Measurements from ENCODE around the gene MORC1. TPM values are rescaled to one million over a fixed set of nuclear protein-coding genes. Genes with fewer than 3 reads are reported as not detected.

MORC1 gene
- total and polyA plus RNA-seq, 9 donors = 0.05 to 0.52 (median 0.12) TPM; not detected in 4

DNA sequence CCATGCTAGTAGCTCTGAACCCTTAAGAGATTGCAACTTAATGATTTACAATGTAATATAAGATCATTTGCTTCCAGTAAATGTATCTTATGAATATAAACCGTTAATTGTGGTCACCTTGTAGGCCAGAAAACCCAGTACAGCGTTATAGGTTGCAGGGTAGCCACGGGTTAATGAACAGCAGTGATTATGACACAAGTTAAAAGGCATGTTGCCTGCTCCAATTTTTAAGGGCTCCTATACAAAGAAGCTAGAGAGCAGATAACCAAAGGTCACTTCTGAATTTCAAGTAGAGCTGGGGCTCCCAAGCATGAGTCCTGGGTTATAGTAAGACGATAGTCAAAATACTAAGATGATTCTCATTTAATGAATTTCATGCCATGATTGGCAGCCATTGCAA lies 177.8 kb downstream of the MORC1 start:
- no peak for TF ChIP-seq POLR2A (IDR thresholded peaks at IDR 0.05)
- no peak for TF ChIP-seq EP300 (IDR thresholded peaks at IDR 0.05)
- TF ChIP-seq, protein P1, sequence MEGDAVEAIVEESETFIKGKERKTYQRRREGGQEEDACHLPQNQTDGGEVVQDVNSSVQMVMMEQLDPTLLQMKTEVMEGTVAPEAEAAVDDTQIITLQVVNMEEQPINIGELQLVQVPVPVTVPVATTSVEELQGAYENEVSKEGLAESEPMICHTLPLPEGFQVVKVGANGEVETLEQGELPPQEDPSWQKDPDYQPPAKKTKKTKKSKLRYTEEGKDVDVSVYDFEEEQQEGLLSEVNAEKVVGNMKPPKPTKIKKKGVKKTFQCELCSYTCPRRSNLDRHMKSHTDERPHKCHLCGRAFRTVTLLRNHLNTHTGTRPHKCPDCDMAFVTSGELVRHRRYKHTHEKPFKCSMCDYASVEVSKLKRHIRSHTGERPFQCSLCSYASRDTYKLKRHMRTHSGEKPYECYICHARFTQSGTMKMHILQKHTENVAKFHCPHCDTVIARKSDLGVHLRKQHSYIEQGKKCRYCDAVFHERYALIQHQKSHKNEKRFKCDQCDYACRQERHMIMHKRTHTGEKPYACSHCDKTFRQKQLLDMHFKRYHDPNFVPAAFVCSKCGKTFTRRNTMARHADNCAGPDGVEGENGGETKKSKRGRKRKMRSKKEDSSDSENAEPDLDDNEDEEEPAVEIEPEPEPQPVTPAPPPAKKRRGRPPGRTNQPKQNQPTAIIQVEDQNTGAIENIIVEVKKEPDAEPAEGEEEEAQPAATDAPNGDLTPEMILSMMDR (IDR thresholded peaks at IDR 0.05) = no peak

GRCh38 chr3:108936924-108937689 lies 180.8 kb downstream of the MORC1 start:
- Histone ChIP-seq H3K4me1 (ENCODE audit: insufficient read depth) (no peaks in the 10 kb centered on the region), H3K27ac (no peak overlapping the region), H3K9me3 (no peaks in the 10 kb centered on the region), H3K4me3 (no peak overlapping the region), H3K27me3 (no peaks in the 10 kb centered on the region), H3K36me3 (no peaks in the 10 kb centered on the region)
- intact Hi-C loops (cut with DNase I) = no loop called here
- DNase-seq = no peak
- no peak for TF ChIP-seq POLR2A (IDR thresholded peaks at IDR 0.05)
- TF ChIP-seq, protein P1 (IDR thresholded peaks at IDR 0.05) = no peak
- TF ChIP-seq EP300 (IDR thresholded peaks at IDR 0.05) = no peak
- WGBS, 3 donors = 38 to 51% (median 45%) methylated on average over 8 of the region's 8 CpGs

More for the DNA sequence above, 177.8 kb downstream of the MORC1 start:
- no peak overlapping the region for H3K27ac ChIP-seq
- no peaks in the 10 kb centered on the region for H3K27me3 ChIP-seq
- no peaks in the 10 kb centered on the region for H3K36me3 ChIP-seq
- no peak for DNase-seq
- H3K9me3 ChIP-seq = no peaks in the 10 kb centered on the region
- WGBS, 3 donors = 39 to 68% (median 66%) methylated on average over 4 of the region's 4 CpGs
- intact Hi-C loops (cut with DNase I) = no loop called here
- no peak overlapping the region for H3K4me3 ChIP-seq
- no peaks in the 10 kb centered on the region for H3K4me1 ChIP-seq (ENCODE audit: insufficient read depth)

DNA sequence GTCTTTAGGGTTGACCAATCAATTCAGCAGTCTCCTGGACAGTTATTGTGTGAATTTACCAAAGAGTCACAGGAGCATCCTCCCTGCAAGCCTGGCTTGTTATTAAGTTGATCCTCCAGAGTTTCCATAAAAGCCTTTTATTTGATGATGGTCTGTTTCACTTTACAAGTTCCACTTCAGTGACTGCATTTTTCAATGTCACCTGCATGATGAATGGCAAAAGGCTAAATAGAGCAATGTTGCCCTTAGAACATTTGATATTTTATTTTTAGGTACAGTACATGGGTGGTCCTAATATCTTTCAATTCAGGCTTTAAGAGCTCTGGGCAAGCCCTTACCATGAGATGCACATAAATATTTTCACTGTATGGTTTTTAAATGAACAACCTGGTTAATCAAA lies 186.9 kb downstream of the MORC1 start:
- H3K4me3 ChIP-seq = no peak overlapping the region
- no peaks in the 10 kb centered on the region for H3K4me1 ChIP-seq (ENCODE audit: insufficient read depth)
- H3K9me3 ChIP-seq = no peaks in the 10 kb centered on the region
- no peak overlapping the region for H3K27ac ChIP-seq
- intact Hi-C loops (cut with DNase I) = no loop called here
- DNase-seq = no peak
- no peaks in the 10 kb centered on the region for H3K36me3 ChIP-seq
- no peak for TF ChIP-seq EP300 (IDR thresholded peaks at IDR 0.05)
- TF ChIP-seq, protein P1 (IDR thresholded peaks at IDR 0.05) = no peak
- no peak for TF ChIP-seq POLR2A (IDR thresholded peaks at IDR 0.05)
- no peaks in the 10 kb centered on the region for H3K27me3 ChIP-seq

DNA sequence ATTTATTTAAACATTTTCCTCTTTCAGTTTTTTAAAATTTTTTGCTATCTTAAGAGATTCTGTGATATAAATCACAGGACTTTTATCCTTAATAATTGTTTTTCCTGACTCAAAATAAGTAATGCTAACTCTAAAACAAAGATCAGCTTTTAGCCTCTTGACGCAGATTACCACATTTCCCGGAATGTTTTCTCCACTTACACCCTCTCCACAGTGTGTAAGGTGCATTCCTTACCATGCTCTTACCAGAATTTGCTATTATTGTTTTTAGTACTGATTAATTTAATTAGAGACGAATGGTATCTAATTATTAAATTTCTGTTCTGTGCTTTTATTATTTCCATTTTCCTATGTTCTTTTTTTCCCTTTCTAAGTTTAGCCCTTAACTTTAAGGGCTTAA lies 199.1 kb downstream of the MORC1 start:
- intact Hi-C loops (cut with DNase I) = no loop called here
- 80 to 87% (median 85%) methylated on average over 3 of the region's 3 CpGs for WGBS, 3 donors

More for the DNA sequence above, 199.1 kb downstream of the MORC1 start:
- TF ChIP-seq, protein P1 (IDR thresholded peaks at IDR 0.05) = no peak
- TF ChIP-seq EP300 (IDR thresholded peaks at IDR 0.05) = no peak
- TF ChIP-seq POLR2A (IDR thresholded peaks at IDR 0.05) = no peak
- no peak for DNase-seq
- no peaks in the 10 kb centered on the region for H3K9me3 ChIP-seq
- no peak overlapping the region for H3K27ac ChIP-seq
- H3K4me1 ChIP-seq (ENCODE audit: insufficient read depth) = no peaks in the 10 kb centered on the region
- no peaks in the 10 kb centered on the region for H3K36me3 ChIP-seq
- no peaks in the 10 kb centered on the region for H3K27me3 ChIP-seq
- no peak overlapping the region for H3K4me3 ChIP-seq
